CD14-positive monocyte (primary cell): ENCODE results near the gene TRAM2. TPM values are rescaled to one million over a fixed set of nuclear protein-coding genes. Genes with fewer than 3 reads are reported as not detected.
A peak's percentile ranks its signal among the peaks of the same experiment; 100 is the strongest.

ENCODE experiments used
- DNase-seq, 3 donors: peaks; one replicate each; pipeline ENCODE4 v3.0.0-alpha.2; 2011 to 2022
- H2AFZ ChIP-seq: 2 replicates; pipeline ENCODE4 v1.6.0; 2012; ENCODE audit warnings: mild to moderate bottlenecking, low read depth, low read length, inconsistent platforms; ENCODE audit not compliant: insufficient read depth, poor library complexity, severe bottlenecking
- H3K27ac ChIP-seq, 2 donors: 1 replicate in 1 of 2; 2 replicates in 1 of 2; pipeline ENCODE4 v1.5.1; 2012 to 2013; ENCODE audit warnings: low read length in 2 of 2, control low read depth in 1 of 2, inconsistent platforms in 1 of 2, low read depth in 1 of 2, mild to moderate bottlenecking in 1 of 2
- H3K27me3 ChIP-seq, 2 donors: one replicate each; pipeline versions ENCODE4 v1.6.0 to v1.6.1; 2011 to 2013; ENCODE audit warnings: low read length in 2 of 2; ENCODE audit not compliant: control insufficient read depth in 2 of 2, insufficient read depth in 2 of 2
- H3K36me3 ChIP-seq, 2 donors: replicated peaks in 1 of 2; 1 replicate in 1 of 2; 2 replicates in 1 of 2; pipeline versions ENCODE4 v1.5.1 to v1.6.1; 2012 to 2013; ENCODE audit warnings: low read length in 2 of 2, control low read depth in 1 of 2, inconsistent platforms in 1 of 2, mild to moderate bottlenecking in 1 of 2; ENCODE audit not compliant: insufficient read depth in 2 of 2, control insufficient read depth in 1 of 2
- H3K4me1 ChIP-seq, 2 donors: 1 replicate in 1 of 2; 2 replicates in 1 of 2; pipeline versions ENCODE4 v1.5.1 to v1.6.1; 2012 to 2013; ENCODE audit warnings: low read length in 2 of 2, control low read depth in 1 of 2, inconsistent platforms in 1 of 2, mild to moderate bottlenecking in 1 of 2, moderate library complexity in 1 of 2; ENCODE audit not compliant: insufficient read depth in 2 of 2, control insufficient read depth in 1 of 2
- H3K4me2 ChIP-seq: replicated peaks from 2 replicates; pipeline ENCODE3; 2012; ENCODE audit warnings: low read length, moderate library complexity, mild to moderate bottlenecking; ENCODE audit not compliant: poor library complexity, severe bottlenecking; ENCODE audit errors: extremely low read depth
- H3K4me3 ChIP-seq, 3 experiments: fragments of 200-600 bp in 1 of 3; sonication (generic) in 1 of 3; replicated peaks in 1 of 3; 1 replicate in 2 of 3; 2 replicates in 1 of 3; pipeline ENCODE4 v1.5.1; 2011 to 2013; ENCODE audit warnings: low read length in 3 of 3, mild to moderate bottlenecking in 3 of 3, control low read depth in 2 of 3, low read depth in 2 of 3, inconsistent platforms in 1 of 3, moderate library complexity in 1 of 3
- H3K79me2 ChIP-seq: 2 replicates; pipeline ENCODE4 v1.6.0; 2012; ENCODE audit warnings: mild to moderate bottlenecking, control low read depth, inconsistent platforms, low read length, moderate library complexity; ENCODE audit not compliant: insufficient read depth
- H3K9ac ChIP-seq: 2 replicates; pipeline ENCODE4 v1.6.0; 2017; ENCODE audit warnings: low read length, mild to moderate bottlenecking; ENCODE audit not compliant: insufficient read depth, poor library complexity, severe bottlenecking
- H3K9me3 ChIP-seq, 2 donors: replicated peaks in 1 of 2; 1 replicate in 1 of 2; 2 replicates in 1 of 2; pipeline versions ENCODE4 v1.5.1 to v1.6.1; 2012 to 2013; ENCODE audit warnings: low read length in 2 of 2, control low read depth in 1 of 2; ENCODE audit not compliant: control insufficient read depth in 1 of 2, insufficient read depth in 1 of 2
- H4K20me1 ChIP-seq: 2 replicates; pipeline ENCODE4 v1.6.0; 2012; ENCODE audit warnings: mild to moderate bottlenecking, low read length, control low read depth, moderate library complexity; ENCODE audit not compliant: insufficient read depth
- H3K27ac Mint-ChIP-seq, 7 donors: one replicate each; pipeline ENCODE4 v1.8.0; 2020; ENCODE audit warnings: mild to moderate bottlenecking in 7 of 7, mixed read lengths in 7 of 7, moderate library complexity in 6 of 7, inconsistent platforms in 2 of 7
- H3K27me3 Mint-ChIP-seq, 3 donors: one replicate each; pipeline ENCODE4 v1.8.0; 2021 to 2022; ENCODE audit warnings: low read depth in 3 of 3, mild to moderate bottlenecking in 3 of 3, mixed read lengths in 3 of 3, moderate library complexity in 3 of 3, inconsistent platforms in 1 of 3
- H3K36me3 Mint-ChIP-seq, 2 donors: one replicate each; pipeline ENCODE4 v1.8.0; 2020; ENCODE audit warnings: mixed read lengths in 2 of 2, inconsistent platforms in 1 of 2, mild to moderate bottlenecking in 1 of 2
- H3K4me1 Mint-ChIP-seq: one replicate; pipeline ENCODE4 v1.8.0; 2020; ENCODE audit warnings: mild to moderate bottlenecking, mixed read lengths
- H3K4me3 Mint-ChIP-seq, 2 donors: one replicate each; pipeline ENCODE4 v1.8.0; 2020; ENCODE audit warnings: mild to moderate bottlenecking in 2 of 2, mixed read lengths in 2 of 2, moderate library complexity in 1 of 2
- H3K9me3 Mint-ChIP-seq, 7 donors: one replicate each; pipeline ENCODE4 v1.8.0; 2020 to 2022; ENCODE audit warnings: mixed read lengths in 7 of 7, mild to moderate bottlenecking in 6 of 7, moderate library complexity in 6 of 7, inconsistent platforms in 2 of 7
- WGBS: methylation state at CpG from one replicate; pipeline ENCODE4 v1.1.5; 2013; ENCODE audit warnings: missing lambda C conversion rate; ENCODE audit not compliant: insufficient coverage; 5-methylcytosine and 5-hydroxymethylcytosine counted together
- intact Hi-C, 2 donors: fragments of 100-400 bp; cut with micrococcal nuclease; formaldehyde crosslinking; loops; one replicate each; pipeline versions ENCODE4 v1.15.0 to v1.15.1; 2023
- polyA plus RNA-seq, 3 donors: library from polyadenylated mRNA; depleted of rRNA in 1 of 3; unstranded in 2 of 3; stranded (reverse) in 1 of 3; fragments of 300-500 nt in 2 of 3; fragments of >200 nt in 1 of 3; fragmentation: Illumina TruSeq in 2 of 3; gene quantifications; 1 replicate in 2 of 3; 2 replicates in 1 of 3; pipeline ENCODE4 v1.2.3, GENCODE V29; 2012 to 2021
- TF ChIP-seq, protein P1 (sequence below): fragments of 200-600 bp; IDR thresholded peaks from one replicate; pipeline ENCODE4 v1.8.0; 2022; ENCODE audit warnings: antibody characterized with exemption, mild to moderate bottlenecking

TRAM2 gene
- polyA plus RNA-seq, 3 donors: 4.7 to 11.7 (median 5.9) TPM

DNA sequence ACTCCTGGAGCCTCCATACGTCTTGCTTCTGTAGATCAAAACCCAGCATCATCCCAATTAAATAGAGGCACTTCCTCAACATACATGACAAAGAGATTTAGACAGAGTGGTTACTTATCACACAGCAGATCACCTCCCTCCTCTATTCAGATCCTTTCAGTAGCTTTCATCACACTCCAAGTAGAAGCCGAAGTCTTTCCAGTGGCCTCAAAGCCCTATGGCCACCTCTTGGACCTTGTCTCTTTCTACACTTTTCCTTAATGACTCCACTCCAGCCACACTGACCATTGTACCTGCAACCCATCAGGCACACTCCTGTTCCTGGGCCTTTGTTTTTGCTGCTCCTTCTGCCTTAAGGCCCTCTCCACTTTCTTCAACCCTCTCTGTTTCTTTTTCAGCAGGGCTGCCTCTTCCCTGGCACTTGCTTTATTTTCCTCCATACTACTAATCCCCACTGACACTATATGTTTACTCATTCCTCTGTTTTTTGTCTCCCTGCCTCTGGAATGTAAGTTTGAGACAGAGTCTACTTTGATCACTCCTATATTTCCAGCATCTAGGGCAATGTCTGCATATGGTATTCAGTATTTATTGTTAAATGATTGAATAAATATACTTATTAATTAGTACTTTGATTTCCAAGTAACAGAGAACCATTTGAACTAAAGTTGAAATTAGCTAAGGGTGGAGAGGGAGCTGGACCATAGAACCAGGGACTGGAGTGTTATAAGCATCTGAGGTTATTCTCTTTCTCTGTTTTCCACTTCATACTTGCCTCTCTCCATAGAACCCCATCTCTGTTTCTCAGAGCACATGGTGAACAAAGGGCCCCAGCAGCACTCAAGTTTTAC, 43.4 kb upstream of the TRAM2 start:
- H3K9me3 ChIP-seq: no peaks in the 10 kb centered on the region
- H3K27ac ChIP-seq: no peak overlapping the region
- no peak overlapping the region for H3K4me3 Mint-ChIP-seq
- no peak for DNase-seq
- peaks cover 1% of the 10 kb centered on the region for H3K4me1 Mint-ChIP-seq
- H3K27ac Mint-ChIP-seq: peak overlapping the region in 1 of 7 donors; percentile 32
- peaks cover 0 to under 1% (median 0%) of the 10 kb centered on the region in 7 donors for H3K9me3 Mint-ChIP-seq
- H3K4me2 ChIP-seq: no peak overlapping the region
- no peak overlapping the region for H3K4me3 ChIP-seq
- WGBS: 75% methylated on average over 2 of the region's 2 CpGs
- no peaks in the 10 kb centered on the region for H3K36me3 Mint-ChIP-seq
- H3K9ac ChIP-seq: no peak overlapping the region
- no peaks in the 10 kb centered on the region for H3K27me3 Mint-ChIP-seq
- H2AFZ ChIP-seq: no peak overlapping the region
- no peaks in the 10 kb centered on the region for H3K4me1 ChIP-seq
- no peaks in the 10 kb centered on the region for H4K20me1 ChIP-seq
- intact Hi-C loops: no loop called here
- H3K79me2 ChIP-seq: no peaks in the 10 kb centered on the region
- TF ChIP-seq, protein P1, sequence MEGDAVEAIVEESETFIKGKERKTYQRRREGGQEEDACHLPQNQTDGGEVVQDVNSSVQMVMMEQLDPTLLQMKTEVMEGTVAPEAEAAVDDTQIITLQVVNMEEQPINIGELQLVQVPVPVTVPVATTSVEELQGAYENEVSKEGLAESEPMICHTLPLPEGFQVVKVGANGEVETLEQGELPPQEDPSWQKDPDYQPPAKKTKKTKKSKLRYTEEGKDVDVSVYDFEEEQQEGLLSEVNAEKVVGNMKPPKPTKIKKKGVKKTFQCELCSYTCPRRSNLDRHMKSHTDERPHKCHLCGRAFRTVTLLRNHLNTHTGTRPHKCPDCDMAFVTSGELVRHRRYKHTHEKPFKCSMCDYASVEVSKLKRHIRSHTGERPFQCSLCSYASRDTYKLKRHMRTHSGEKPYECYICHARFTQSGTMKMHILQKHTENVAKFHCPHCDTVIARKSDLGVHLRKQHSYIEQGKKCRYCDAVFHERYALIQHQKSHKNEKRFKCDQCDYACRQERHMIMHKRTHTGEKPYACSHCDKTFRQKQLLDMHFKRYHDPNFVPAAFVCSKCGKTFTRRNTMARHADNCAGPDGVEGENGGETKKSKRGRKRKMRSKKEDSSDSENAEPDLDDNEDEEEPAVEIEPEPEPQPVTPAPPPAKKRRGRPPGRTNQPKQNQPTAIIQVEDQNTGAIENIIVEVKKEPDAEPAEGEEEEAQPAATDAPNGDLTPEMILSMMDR: no peak
- no peaks in the 10 kb centered on the region for H3K36me3 ChIP-seq
- no peaks in the 10 kb centered on the region for H3K27me3 ChIP-seq

DNA sequence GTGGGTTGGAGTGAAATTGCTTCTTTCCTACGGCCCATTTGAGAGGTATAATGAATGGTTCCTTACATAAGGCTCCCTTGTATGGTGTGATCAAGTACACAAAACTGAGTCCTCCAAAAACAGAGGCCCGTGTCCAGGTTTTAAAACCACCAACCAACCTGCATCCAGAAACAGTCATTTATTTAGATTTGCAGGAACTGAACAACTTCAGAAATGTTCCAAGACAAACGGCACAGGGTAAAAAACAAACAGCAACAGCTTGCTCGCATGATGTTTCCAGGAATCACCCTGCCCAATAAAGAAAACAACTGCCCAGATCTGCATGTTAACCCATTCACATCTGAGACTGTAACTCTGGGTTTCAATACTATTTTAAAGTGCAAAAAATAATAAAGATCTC, 40.2 kb upstream of the TRAM2 start:
- Histone ChIP-seq H3K79me2 (no peaks in the 10 kb centered on the region), H3K4me1 (no peaks in the 10 kb centered on the region), H2AFZ (no peak overlapping the region), H3K4me3 (no peak overlapping the region), H3K36me3 (no peaks in the 10 kb centered on the region), H3K27ac (no peak overlapping the region), H3K27me3 (no peaks in the 10 kb centered on the region), H4K20me1 (no peaks in the 10 kb centered on the region), H3K9me3 (no peaks in the 10 kb centered on the region), H3K9ac (no peak overlapping the region), H3K4me2 (no peak overlapping the region)
- H3K4me1 Mint-ChIP-seq: peaks cover 2% of the 10 kb centered on the region
- no peak overlapping the region for H3K27ac Mint-ChIP-seq
- TF ChIP-seq, protein P1: no peak
- intact Hi-C loops: no loop called here
- H3K27me3 Mint-ChIP-seq: no peaks in the 10 kb centered on the region
- no peaks in the 10 kb centered on the region for H3K36me3 Mint-ChIP-seq
- no peak for DNase-seq
- H3K9me3 Mint-ChIP-seq: peaks cover 0 to 1% (median 0%) of the 10 kb centered on the region in 7 donors
- no peak overlapping the region for H3K4me3 Mint-ChIP-seq
- WGBS: 100% methylated on average over 2 of the region's 4 CpGs
